ENCODE results near the gene PEAK3.

Gene PEAK3

GRCh38 chr19:2235381-2236063 is 46.5 kb downstream of the PEAK3 start:
- DNase-seq = peak; percentile 45

GRCh38 chr19:2234996-2235380 is 47.0 kb downstream of the PEAK3 start:
- DNase-seq = no peak

- no peak for DNase-seq
These were observed 48.2 kb downstream of the PEAK3 start for GRCh38 chr19:2233601-2234280.

- DNase-seq = no peak
These were observed 49.5 kb downstream of the PEAK3 start for GRCh38 chr19:2232286-2233151.

- DNase-seq = peak; percentile 13
These were observed 50.3 kb downstream of the PEAK3 start for GRCh38 chr19:2231621-2232221.

GRCh38 chr19:2230807-2231533 is 51.0 kb downstream of the PEAK3 start:
- no peak for DNase-seq

GRCh38 chr19:2230033-2230531 is 51.9 kb downstream of the PEAK3 start:
- DNase-seq = no peak

GRCh38 chr19:2229103-2230032 is 52.6 kb downstream of the PEAK3 start:
- no peak for DNase-seq

GRCh38 chr19:2228157-2229030 is 53.6 kb downstream of the PEAK3 start:
- DNase-seq = no peak

GRCh38 chr19:2227415-2228156 is 54.4 kb downstream of the PEAK3 start:
- DNase-seq = peak; percentile 52

- no peak for DNase-seq
These were observed 55.1 kb downstream of the PEAK3 start for GRCh38 chr19:2226840-2227360.

- no peak for DNase-seq
These were observed 55.7 kb downstream of the PEAK3 start for GRCh38 chr19:2226051-2226839.

- no peak for DNase-seq
These were observed 56.4 kb downstream of the PEAK3 start for GRCh38 chr19:2225415-2226050.

- no peak for DNase-seq
These were observed 57.1 kb downstream of the PEAK3 start for GRCh38 chr19:2224754-2225349.

All from suppressor macrophage treated with lipopolysaccharide for 4 hours (primary cell).